ENCODE measurements around the gene SORCS2. TPM values are rescaled to one million over a fixed set of nuclear protein-coding genes. Genes with fewer than 3 reads are reported as not detected.

The SORCS2 gene
- total RNA-seq, 1 experiment from 2014 or later: 0.06 TPM

DNA sequence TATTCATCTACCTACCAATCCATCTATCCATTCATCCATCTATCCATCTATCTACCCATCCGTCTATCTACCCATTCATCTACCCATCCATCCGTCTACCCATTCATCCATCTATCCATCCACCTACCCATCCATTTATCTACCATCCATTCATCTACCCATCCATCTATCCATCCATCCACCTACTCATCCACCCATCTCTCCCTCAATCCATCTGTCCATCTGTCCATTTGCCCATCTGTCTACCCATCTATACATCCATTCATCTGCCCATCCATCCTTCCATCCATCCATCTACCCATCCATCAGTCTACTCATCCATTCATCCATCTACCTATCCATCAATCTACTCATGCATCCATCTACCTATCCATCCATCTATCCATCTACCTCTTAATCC is 369.2 kb downstream of the SORCS2 start:
- TF ChIP-seq, protein P1, sequence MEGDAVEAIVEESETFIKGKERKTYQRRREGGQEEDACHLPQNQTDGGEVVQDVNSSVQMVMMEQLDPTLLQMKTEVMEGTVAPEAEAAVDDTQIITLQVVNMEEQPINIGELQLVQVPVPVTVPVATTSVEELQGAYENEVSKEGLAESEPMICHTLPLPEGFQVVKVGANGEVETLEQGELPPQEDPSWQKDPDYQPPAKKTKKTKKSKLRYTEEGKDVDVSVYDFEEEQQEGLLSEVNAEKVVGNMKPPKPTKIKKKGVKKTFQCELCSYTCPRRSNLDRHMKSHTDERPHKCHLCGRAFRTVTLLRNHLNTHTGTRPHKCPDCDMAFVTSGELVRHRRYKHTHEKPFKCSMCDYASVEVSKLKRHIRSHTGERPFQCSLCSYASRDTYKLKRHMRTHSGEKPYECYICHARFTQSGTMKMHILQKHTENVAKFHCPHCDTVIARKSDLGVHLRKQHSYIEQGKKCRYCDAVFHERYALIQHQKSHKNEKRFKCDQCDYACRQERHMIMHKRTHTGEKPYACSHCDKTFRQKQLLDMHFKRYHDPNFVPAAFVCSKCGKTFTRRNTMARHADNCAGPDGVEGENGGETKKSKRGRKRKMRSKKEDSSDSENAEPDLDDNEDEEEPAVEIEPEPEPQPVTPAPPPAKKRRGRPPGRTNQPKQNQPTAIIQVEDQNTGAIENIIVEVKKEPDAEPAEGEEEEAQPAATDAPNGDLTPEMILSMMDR (conservative IDR thresholded peaks at IDR 0.05; ENCODE audit: low read depth, low read length): no peak
- TF ChIP-seq EZH2 (IDR thresholded peaks at IDR 0.05; ENCODE audit: borderline replicate concordance, low read depth, low read length, poor library complexity, severe bottlenecking): no peak

DNA sequence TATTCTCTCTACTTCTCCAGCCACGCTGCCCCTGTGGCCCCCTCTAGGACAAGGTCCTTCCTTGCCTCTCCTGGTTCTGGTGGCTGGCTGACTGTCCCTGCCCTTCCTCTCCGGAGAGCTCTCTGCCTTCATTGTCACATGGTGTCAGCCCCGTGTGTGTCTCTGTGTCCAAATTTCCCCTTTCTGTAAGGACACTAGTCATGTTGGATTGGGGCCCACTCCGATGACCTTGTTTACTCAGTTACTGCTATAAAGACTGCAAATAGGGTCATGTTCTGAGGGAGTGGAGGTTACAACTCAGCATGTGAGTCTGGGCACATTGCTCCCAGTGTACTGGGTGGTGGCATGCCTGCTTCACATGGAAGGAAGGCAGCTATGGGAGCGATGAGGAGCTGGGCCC is 371.9 kb downstream of the SORCS2 start:
- Histone ChIP-seq H3K4me3 (ENCODE audit: low read depth, low read length, poor library complexity, severe bottlenecking) (no peak overlapping the region), H3K27ac (ENCODE audit: low read depth, low read length, poor library complexity, severe bottlenecking) (no peak overlapping the region), H3K36me3 (ENCODE audit: insufficient read depth, low read length, poor library complexity, severe bottlenecking) (no peaks in the 10 kb centered on the region), H3K27me3 (replicated peaks; ENCODE audit: insufficient read depth, low read depth, low read length, poor library complexity) (no peaks in the 10 kb centered on the region), H3K4me1 (ENCODE audit: insufficient read depth, low read length, poor library complexity, severe bottlenecking) (no peaks in the 10 kb centered on the region), H3K9me3 (ENCODE audit: low read depth, low read length, poor library complexity, severe bottlenecking) (no peaks in the 10 kb centered on the region)
- TF ChIP-seq, protein P1 (conservative IDR thresholded peaks at IDR 0.05; ENCODE audit: low read depth, low read length): no peak
- no peak for TF ChIP-seq EZH2 (IDR thresholded peaks at IDR 0.05; ENCODE audit: borderline replicate concordance, low read depth, low read length, poor library complexity, severe bottlenecking)
- POLR2A ChIA-PET (ENCODE audit: low non-redundant PET): no interaction called here
- intact Hi-C loops (cut with micrococcal nuclease; ENCODE audit: unreplicated experiment): no loop called here
- CTCF ChIA-PET: no interaction called here
- no peak for DNase-seq (ENCODE audit: low spot score)
- no TSS peak for BruUV-seq (replicated peaks)

More for the DNA sequence above, 369.2 kb downstream of the SORCS2 start:
- Histone ChIP-seq H3K27me3 (replicated peaks; ENCODE audit: insufficient read depth, low read depth, low read length, poor library complexity) (no peaks in the 10 kb centered on the region), H3K27ac (ENCODE audit: low read depth, low read length, poor library complexity, severe bottlenecking) (no peak overlapping the region), H3K9me3 (ENCODE audit: low read depth, low read length, poor library complexity, severe bottlenecking) (no peaks in the 10 kb centered on the region), H3K4me3 (ENCODE audit: low read depth, low read length, poor library complexity, severe bottlenecking) (no peak overlapping the region), H3K36me3 (ENCODE audit: insufficient read depth, low read length, poor library complexity, severe bottlenecking) (no peaks in the 10 kb centered on the region), H3K4me1 (ENCODE audit: insufficient read depth, low read length, poor library complexity, severe bottlenecking) (no peaks in the 10 kb centered on the region)
- intact Hi-C loops (cut with micrococcal nuclease; ENCODE audit: unreplicated experiment): no loop called here
- ChIA-PET CTCF (no interaction called here), POLR2A (ENCODE audit: low non-redundant PET) (no interaction called here)
- BruUV-seq (replicated peaks): no TSS peak
- no peak for DNase-seq (ENCODE audit: low spot score)

DNA sequence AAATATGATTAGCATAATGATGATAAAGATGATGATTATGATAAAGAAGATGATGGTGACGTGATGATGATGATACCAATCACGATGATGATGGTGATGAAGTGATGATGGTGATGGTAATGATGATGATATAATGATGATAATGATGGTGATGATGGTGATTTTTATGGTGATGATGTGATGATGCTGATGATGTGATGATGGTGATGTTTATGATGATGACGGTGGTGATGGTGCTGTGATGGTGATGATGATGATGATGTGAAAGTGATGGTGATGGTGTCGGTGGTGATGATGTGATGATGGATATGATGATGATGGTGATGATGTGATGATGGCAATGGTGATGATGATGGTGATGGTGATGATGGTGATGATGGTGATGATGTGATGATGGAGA is 373.1 kb downstream of the SORCS2 start:
- ChIA-PET CTCF (no interaction called here), POLR2A (ENCODE audit: low non-redundant PET) (no interaction called here)
- Histone ChIP-seq H3K27me3 (replicated peaks; ENCODE audit: insufficient read depth, low read depth, low read length, poor library complexity) (no peaks in the 10 kb centered on the region), H3K27ac (ENCODE audit: low read depth, low read length, poor library complexity, severe bottlenecking) (no peak overlapping the region), H3K36me3 (ENCODE audit: insufficient read depth, low read length, poor library complexity, severe bottlenecking) (no peaks in the 10 kb centered on the region), H3K9me3 (ENCODE audit: low read depth, low read length, poor library complexity, severe bottlenecking) (no peaks in the 10 kb centered on the region), H3K4me1 (ENCODE audit: insufficient read depth, low read length, poor library complexity, severe bottlenecking) (no peaks in the 10 kb centered on the region), H3K4me3 (ENCODE audit: low read depth, low read length, poor library complexity, severe bottlenecking) (no peak overlapping the region)
- no TSS peak for BruUV-seq (replicated peaks)
- intact Hi-C loops (cut with micrococcal nuclease; ENCODE audit: unreplicated experiment): no loop called here
- TF ChIP-seq, protein P1 (conservative IDR thresholded peaks at IDR 0.05; ENCODE audit: low read depth, low read length): no peak
- TF ChIP-seq EZH2 (IDR thresholded peaks at IDR 0.05; ENCODE audit: borderline replicate concordance, low read depth, low read length, poor library complexity, severe bottlenecking): no peak
- no peak for DNase-seq (ENCODE audit: low spot score)

All from A673 (cell line).